Activated CD4-positive, alpha-beta T cell treated with anti-CD3 and anti-CD28 coated beads, Interleukin-2, amount 50 U/mL, for 1 hour (primary cell): ENCODE measurements around the gene FXYD6.
"Not testable (repeated sequence)": the region's sequence is repeated elsewhere in the genome, so short reads cannot be mapped to it uniquely, and the experiment has no call there.

Experiments
- DNase-seq: peaks from one replicate; pipeline ENCODE4 v3.0.0-alpha.2; 2020

The FXYD6 gene

GRCh38 chr11:117868815-117869561 lies 7.5 kb downstream of the FXYD6 start:
- DNase-seq: no peak

GRCh38 chr11:117868088-117868487 lies 8.4 kb downstream of the FXYD6 start:
- no peak for DNase-seq

GRCh38 chr11:117866526-117866925 lies 9.9 kb downstream of the FXYD6 start:
- no peak for DNase-seq

- DNase-seq: not testable (repeated sequence)
Observed at GRCh38 chr11:117865546-117865945, 10.9 kb downstream of the FXYD6 start.

GRCh38 chr11:117863383-117863782 lies 13.1 kb downstream of the FXYD6 start:
- DNase-seq: no peak

GRCh38 chr11:117862753-117863152 lies 13.7 kb downstream of the FXYD6 start:
- DNase-seq: no peak

GRCh38 chr11:117862019-117862725 lies 14.3 kb downstream of the FXYD6 start:
- no peak for DNase-seq

GRCh38 chr11:117861151-117862018 lies 15.1 kb downstream of the FXYD6 start:
- DNase-seq: no peak

GRCh38 chr11:117860139-117860538 lies 16.3 kb downstream of the FXYD6 start:
- DNase-seq: no peak

- DNase-seq: no peak
Observed at GRCh38 chr11:117859488-117860112, 16.9 kb downstream of the FXYD6 start.

- no peak for DNase-seq
Observed at GRCh38 chr11:117859061-117859460, 17.4 kb downstream of the FXYD6 start.

- DNase-seq: no peak
Observed at GRCh38 chr11:117857734-117858414, 18.6 kb downstream of the FXYD6 start.

- no peak for DNase-seq
Observed at GRCh38 chr11:117855912-117856651, 20.4 kb downstream of the FXYD6 start.

GRCh38 chr11:117855186-117855845 lies 21.1 kb downstream of the FXYD6 start:
- DNase-seq: no peak

GRCh38 chr11:117852309-117852708 lies 24.1 kb downstream of the FXYD6 start:
- no peak for DNase-seq

- DNase-seq: no peak
Observed at GRCh38 chr11:117851852-117852251, 24.6 kb downstream of the FXYD6 start.

- DNase-seq: no peak
Observed at GRCh38 chr11:117851106-117851505, 25.4 kb downstream of the FXYD6 start.

- no peak for DNase-seq
Observed at GRCh38 chr11:117849781-117850414, 26.6 kb downstream of the FXYD6 start.

GRCh38 chr11:117843666-117844484 lies 32.6 kb downstream of the FXYD6 start:
- DNase-seq: peak; percentile 84
